Activated T-helper 17 cell treated with anti-CD3 and anti-CD28 coated beads, Interleukin-2, amount 50 U/mL, for 72 hours (primary cell): ENCODE measurements around the gene PHF14. TPM values are rescaled to one million over a fixed set of nuclear protein-coding genes. Genes with fewer than 3 reads are reported as not detected.

ENCODE experiments used
- ATAC-seq: fragments of 150-1000 bp; cut with Tn5 transposase; replicated peaks from 2 replicates; pipeline ENCODE4 v1.10.0; 2021; ENCODE audit warnings: mild to moderate bottlenecking, moderate library complexity
- H3K27ac Mint-ChIP-seq: one replicate; pipeline ENCODE4 v1.8.0; 2022; ENCODE audit warnings: mixed read lengths
- H3K27me3 Mint-ChIP-seq: one replicate; pipeline ENCODE4 v1.8.0; 2022; ENCODE audit warnings: mixed read lengths
- H3K36me3 Mint-ChIP-seq: one replicate; pipeline ENCODE4 v1.8.0; 2022; ENCODE audit warnings: low read depth, mild to moderate bottlenecking, mixed read lengths
- H3K4me1 Mint-ChIP-seq: one replicate; pipeline ENCODE4 v1.8.0; 2022; ENCODE audit warnings: mixed read lengths
- H3K4me3 Mint-ChIP-seq: one replicate; pipeline ENCODE4 v1.8.0; 2022; ENCODE audit warnings: mild to moderate bottlenecking, mixed read lengths
- H3K9me3 Mint-ChIP-seq: one replicate; pipeline ENCODE4 v1.8.0; 2022; ENCODE audit warnings: mixed read lengths
- total RNA-seq, 2 donors: library from RNA; stranded (reverse); gene quantifications; one replicate each; pipeline ENCODE4 v1.2.3, GENCODE V29; 2022

The PHF14 gene
- total RNA-seq, 2 donors from 2014 or later: 31.9 to 45.5 TPM

GRCh38 chr7:11161499-11161898 lies 187.8 kb downstream of the PHF14 start:
- no peaks in the 10 kb centered on the region for H3K9me3 Mint-ChIP-seq
- H3K27me3 Mint-ChIP-seq: no peaks in the 10 kb centered on the region
- no peak overlapping the region for H3K27ac Mint-ChIP-seq
- no peaks in the 10 kb centered on the region for H3K4me1 Mint-ChIP-seq
- no peak overlapping the region for H3K4me3 Mint-ChIP-seq
- no peak for ATAC-seq
- no peaks in the 10 kb centered on the region for H3K36me3 Mint-ChIP-seq

- no peaks in the 10 kb centered on the region for H3K36me3 Mint-ChIP-seq
- H3K27me3 Mint-ChIP-seq: no peaks in the 10 kb centered on the region
- no peak for ATAC-seq
- no peak overlapping the region for H3K4me3 Mint-ChIP-seq
- no peaks in the 10 kb centered on the region for H3K4me1 Mint-ChIP-seq
- no peak overlapping the region for H3K27ac Mint-ChIP-seq
- no peaks in the 10 kb centered on the region for H3K9me3 Mint-ChIP-seq
Measured at GRCh38 chr7:11163220-11163619, 189.5 kb downstream of the PHF14 start.

GRCh38 chr7:11166051-11166450 lies 192.4 kb downstream of the PHF14 start:
- Mint-ChIP-seq H3K27me3 (no peaks in the 10 kb centered on the region), H3K27ac (no peak overlapping the region), H3K4me3 (no peak overlapping the region), H3K36me3 (peaks cover 7% of the 10 kb centered on the region), H3K4me1 (no peaks in the 10 kb centered on the region), H3K9me3 (no peaks in the 10 kb centered on the region)
- no peak for ATAC-seq

GRCh38 chr7:11168650-11169170 lies 195.0 kb downstream of the PHF14 start:
- H3K9me3 Mint-ChIP-seq: no peaks in the 10 kb centered on the region
- H3K27ac Mint-ChIP-seq: no peak overlapping the region
- ATAC-seq: no peak

GRCh38 chr7:11170175-11170574 lies 196.5 kb downstream of the PHF14 start:
- Mint-ChIP-seq H3K27ac (no peak overlapping the region), H3K4me1 (no peaks in the 10 kb centered on the region), H3K9me3 (no peaks in the 10 kb centered on the region), H3K4me3 (no peak overlapping the region), H3K27me3 (no peaks in the 10 kb centered on the region), H3K36me3 (peaks cover 7% of the 10 kb centered on the region)
- ATAC-seq: no peak

More at GRCh38 chr7:11168650-11169170, 195.0 kb downstream of the PHF14 start:
- no peaks in the 10 kb centered on the region for H3K27me3 Mint-ChIP-seq
- no peaks in the 10 kb centered on the region for H3K4me1 Mint-ChIP-seq
- H3K36me3 Mint-ChIP-seq: peaks cover 7% of the 10 kb centered on the region
- H3K4me3 Mint-ChIP-seq: no peak overlapping the region

GRCh38 chr7:11170863-11171568 lies 197.3 kb downstream of the PHF14 start:
- no peaks in the 10 kb centered on the region for H3K4me1 Mint-ChIP-seq
- peak; percentile 42 for ATAC-seq

GRCh38 chr7:11171569-11172192 lies 198.0 kb downstream of the PHF14 start:
- Mint-ChIP-seq H3K27ac (no peak overlapping the region), H3K4me3 (no peak overlapping the region), H3K36me3 (peaks cover 7% of the 10 kb centered on the region), H3K4me1 (no peaks in the 10 kb centered on the region), H3K9me3 (no peaks in the 10 kb centered on the region), H3K27me3 (no peaks in the 10 kb centered on the region)
- peak; percentile 11 for ATAC-seq

More at GRCh38 chr7:11170863-11171568, 197.3 kb downstream of the PHF14 start:
- Mint-ChIP-seq H3K9me3 (no peaks in the 10 kb centered on the region), H3K4me3 (no peak overlapping the region), H3K27me3 (no peaks in the 10 kb centered on the region), H3K27ac (no peak overlapping the region), H3K36me3 (peaks cover 7% of the 10 kb centered on the region)

GRCh38 chr7:11172835-11173234 lies 199.2 kb downstream of the PHF14 start:
- no peak overlapping the region for H3K4me3 Mint-ChIP-seq
- no peak overlapping the region for H3K27ac Mint-ChIP-seq
- no peaks in the 10 kb centered on the region for H3K27me3 Mint-ChIP-seq
- H3K36me3 Mint-ChIP-seq: peaks cover 7% of the 10 kb centered on the region
- no peaks in the 10 kb centered on the region for H3K9me3 Mint-ChIP-seq
- no peaks in the 10 kb centered on the region for H3K4me1 Mint-ChIP-seq
- ATAC-seq: no peak

GRCh38 chr7:11175371-11175770 lies 201.7 kb downstream of the PHF14 start:
- H3K36me3 Mint-ChIP-seq: peaks cover under 1% of the 10 kb centered on the region

GRCh38 chr7:11175887-11176286 lies 202.2 kb downstream of the PHF14 start:
- no peak for ATAC-seq
- Mint-ChIP-seq H3K4me1 (no peaks in the 10 kb centered on the region), H3K9me3 (no peaks in the 10 kb centered on the region), H3K27ac (no peak overlapping the region), H3K27me3 (no peaks in the 10 kb centered on the region), H3K4me3 (no peak overlapping the region), H3K36me3 (no peaks in the 10 kb centered on the region)

More at GRCh38 chr7:11175371-11175770, 201.7 kb downstream of the PHF14 start:
- no peaks in the 10 kb centered on the region for H3K27me3 Mint-ChIP-seq
- no peak overlapping the region for H3K27ac Mint-ChIP-seq
- no peak for ATAC-seq
- H3K9me3 Mint-ChIP-seq: no peaks in the 10 kb centered on the region
- H3K4me1 Mint-ChIP-seq: no peaks in the 10 kb centered on the region
- no peak overlapping the region for H3K4me3 Mint-ChIP-seq

- H3K4me1 Mint-ChIP-seq: no peaks in the 10 kb centered on the region
- no peaks in the 10 kb centered on the region for H3K36me3 Mint-ChIP-seq
- H3K27ac Mint-ChIP-seq: no peak overlapping the region
- no peaks in the 10 kb centered on the region for H3K27me3 Mint-ChIP-seq
- no peak for ATAC-seq
- no peaks in the 10 kb centered on the region for H3K9me3 Mint-ChIP-seq
- no peak overlapping the region for H3K4me3 Mint-ChIP-seq
Measured at GRCh38 chr7:11176985-11177555, 203.4 kb downstream of the PHF14 start.

- ATAC-seq: peak; percentile 82
- no peaks in the 10 kb centered on the region for H3K36me3 Mint-ChIP-seq
- no peak overlapping the region for H3K27ac Mint-ChIP-seq
- H3K27me3 Mint-ChIP-seq: no peaks in the 10 kb centered on the region
- H3K9me3 Mint-ChIP-seq: no peaks in the 10 kb centered on the region
- no peaks in the 10 kb centered on the region for H3K4me1 Mint-ChIP-seq
- H3K4me3 Mint-ChIP-seq: no peak overlapping the region
Measured at GRCh38 chr7:11177793-11178192, 204.1 kb downstream of the PHF14 start.

- Mint-ChIP-seq H3K4me1 (no peaks in the 10 kb centered on the region), H3K27me3 (no peaks in the 10 kb centered on the region), H3K27ac (no peak overlapping the region), H3K9me3 (peaks cover 6% of the 10 kb centered on the region), H3K36me3 (no peaks in the 10 kb centered on the region), H3K4me3 (no peak overlapping the region)
- no peak for ATAC-seq
Measured at GRCh38 chr7:11181590-11181989, 207.9 kb downstream of the PHF14 start.

- H3K27me3 Mint-ChIP-seq: no peaks in the 10 kb centered on the region
- H3K4me3 Mint-ChIP-seq: no peak overlapping the region
- no peaks in the 10 kb centered on the region for H3K4me1 Mint-ChIP-seq
- ATAC-seq: no peak
- no peak overlapping the region for H3K27ac Mint-ChIP-seq
- H3K36me3 Mint-ChIP-seq: no peaks in the 10 kb centered on the region
- peaks cover 6% of the 10 kb centered on the region for H3K9me3 Mint-ChIP-seq
Measured at GRCh38 chr7:11182736-11183135, 209.1 kb downstream of the PHF14 start.
